ENCODE results near the gene SLC35E4.
"Not testable (repeated sequence)": the region's sequence is repeated elsewhere in the genome, so short reads cannot be mapped to it uniquely, and the experiment has no call there.

SLC35E4 gene

DNA sequence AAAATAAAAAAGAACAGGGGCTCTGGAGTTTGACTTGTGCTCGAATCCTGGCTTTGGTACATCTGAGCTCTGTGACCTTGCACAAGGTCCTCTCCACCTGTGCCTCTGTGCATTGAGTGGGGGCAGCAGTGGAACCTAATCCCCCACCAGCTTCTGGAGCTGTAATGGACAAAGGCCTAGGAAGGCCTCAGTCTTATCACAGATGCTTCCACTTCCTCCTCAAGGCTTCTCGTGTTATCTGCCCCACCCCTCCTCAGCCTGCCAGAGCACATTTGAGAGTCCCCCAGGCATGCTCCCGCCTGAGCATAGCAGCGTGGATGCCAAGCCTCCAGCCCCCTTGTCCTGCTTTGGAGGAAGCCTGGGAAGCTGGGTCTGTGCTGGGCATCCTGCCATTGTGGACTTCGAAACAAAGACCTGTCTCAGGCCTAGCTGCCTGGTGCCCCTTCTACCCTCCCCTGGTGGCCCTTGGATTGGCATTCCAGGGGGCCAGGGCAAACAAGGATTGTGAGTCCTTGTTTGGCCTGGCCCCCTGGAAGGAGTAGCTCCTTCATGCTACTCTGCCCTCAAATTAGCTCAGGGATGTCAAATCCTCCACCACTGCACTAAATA lies 15.0 kb downstream of the SLC35E4 start:
- no peak for DNase-seq (ENCODE audit: low read depth in 2 of 2)

DNA sequence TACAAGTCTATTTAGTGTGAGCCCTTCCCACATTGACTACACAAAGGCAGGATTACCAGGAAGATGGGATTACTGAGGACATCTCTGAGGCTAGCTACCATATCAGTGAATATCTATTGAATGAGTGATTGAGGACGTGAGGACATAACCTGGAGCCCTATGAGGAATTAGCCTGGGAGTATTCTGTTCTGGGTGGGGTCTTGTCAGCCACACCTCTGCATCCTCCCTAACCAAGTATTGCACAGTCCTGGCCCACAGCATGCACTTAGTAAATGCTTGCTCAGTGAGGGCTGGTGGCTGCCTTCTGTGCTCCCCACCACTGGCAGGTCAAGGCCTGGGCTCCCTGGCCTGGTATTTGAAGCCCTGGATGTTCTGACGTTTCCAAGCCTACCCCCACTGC lies 17.3 kb downstream of the SLC35E4 start:
- DNase-seq (ENCODE audit: low read depth in 2 of 2), result no peak

DNA sequence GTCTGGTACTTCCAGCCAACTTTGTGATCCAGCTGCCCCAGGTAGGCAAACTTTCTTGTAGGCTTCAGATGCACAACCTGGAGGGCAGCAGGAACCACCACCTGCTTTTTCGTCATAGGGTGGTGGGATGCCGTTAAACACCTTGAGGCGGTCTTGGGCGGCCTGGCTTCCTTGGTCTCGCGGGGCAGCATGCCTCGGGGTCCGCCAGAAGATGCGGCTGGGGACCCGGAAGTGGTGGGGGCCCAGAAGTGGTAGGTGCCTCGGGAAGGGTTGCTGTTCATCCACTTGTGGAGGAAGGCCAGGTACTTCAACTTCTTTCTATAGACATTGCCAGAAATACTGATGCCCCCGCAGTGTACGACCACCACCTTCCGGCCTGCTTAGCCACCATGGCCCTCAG lies 18.8 kb downstream of the SLC35E4 start:
- DNase-seq (ENCODE audit: low read depth in 2 of 2), result no peak

DNA sequence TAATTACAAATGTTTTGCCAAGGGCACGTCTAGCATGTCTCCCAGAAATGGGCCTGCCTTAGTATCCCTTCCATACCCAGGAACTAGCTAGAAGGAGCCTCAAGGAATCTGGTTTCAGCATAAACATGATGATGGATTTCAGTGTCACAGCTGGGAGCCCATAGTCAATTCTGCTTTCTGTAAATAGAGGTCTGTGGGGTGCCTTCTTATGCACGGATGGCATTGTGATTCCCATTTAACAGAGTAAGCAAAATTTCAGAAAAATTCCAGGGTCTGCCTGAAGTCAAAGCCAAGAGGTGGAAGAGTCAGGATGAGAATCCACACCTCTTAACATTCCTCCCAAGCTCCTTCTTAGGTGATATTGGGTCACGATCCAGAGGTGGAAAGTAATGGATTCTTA lies 20.0 kb downstream of the SLC35E4 start:
- no peak for DNase-seq (ENCODE audit: low read depth in 2 of 2)

DNA sequence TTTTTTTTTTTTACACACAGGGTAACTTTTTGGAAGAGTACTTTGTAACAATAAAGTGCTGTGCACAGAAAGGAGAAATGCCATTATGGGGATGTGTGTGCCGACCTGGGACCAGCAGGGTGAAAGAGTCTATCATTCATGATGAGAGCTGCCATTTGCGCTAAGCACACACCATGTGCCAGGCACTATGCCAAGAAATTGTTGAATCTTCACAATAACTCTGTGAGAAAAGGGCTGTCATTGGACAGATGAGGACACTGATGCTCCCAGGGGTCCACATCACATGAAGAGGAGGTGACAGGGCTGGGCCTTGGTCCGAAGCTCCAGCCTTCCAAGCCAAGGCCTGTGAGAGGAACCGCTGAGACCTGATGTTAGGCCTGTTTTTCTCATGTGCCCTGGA lies 26.5 kb downstream of the SLC35E4 start:
- no peak for DNase-seq (ENCODE audit: low read depth in 2 of 2)

DNA sequence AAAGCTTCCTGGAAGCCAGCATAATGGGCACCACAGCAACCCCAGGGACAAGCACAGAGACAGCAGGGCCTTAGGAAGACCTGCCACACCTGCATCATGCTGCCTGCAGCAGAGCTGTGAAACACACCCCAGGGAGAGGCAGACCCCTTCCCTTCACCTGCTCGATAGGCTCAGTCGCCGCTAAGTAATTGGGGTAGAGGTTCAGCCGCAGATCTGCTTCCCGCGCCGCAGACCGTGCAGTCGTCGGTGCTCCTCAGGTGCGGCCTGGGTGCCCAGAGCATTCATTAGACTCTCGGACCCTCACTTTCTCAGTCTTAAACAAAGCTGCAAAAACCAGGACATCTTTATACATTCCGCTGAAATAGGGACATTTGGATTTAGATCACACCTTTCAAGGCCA lies 29.2 kb downstream of the SLC35E4 start:
- no peak for DNase-seq (ENCODE audit: low read depth in 2 of 2)

DNA sequence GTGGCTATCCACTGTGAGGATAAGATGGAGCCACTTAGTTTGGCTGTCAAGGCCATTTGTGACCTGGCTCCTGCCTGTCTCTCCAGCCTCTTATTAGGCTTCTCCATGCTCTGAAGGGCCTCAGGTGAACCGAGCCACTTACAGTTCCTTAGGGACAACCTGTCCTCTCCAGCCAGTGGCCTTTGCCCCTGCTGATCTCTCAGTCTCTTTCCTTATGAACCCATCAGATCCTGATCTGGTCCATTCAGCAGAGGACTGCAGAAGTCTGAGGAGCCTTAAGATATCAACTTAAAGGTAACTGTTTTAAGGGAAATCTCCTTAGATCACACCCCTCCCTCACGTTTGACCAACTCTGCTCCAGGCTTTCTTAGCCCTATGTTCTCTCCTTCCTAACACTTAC lies 29.7 kb downstream of the SLC35E4 start:
- no peak for DNase-seq (ENCODE audit: low read depth in 2 of 2)

DNA sequence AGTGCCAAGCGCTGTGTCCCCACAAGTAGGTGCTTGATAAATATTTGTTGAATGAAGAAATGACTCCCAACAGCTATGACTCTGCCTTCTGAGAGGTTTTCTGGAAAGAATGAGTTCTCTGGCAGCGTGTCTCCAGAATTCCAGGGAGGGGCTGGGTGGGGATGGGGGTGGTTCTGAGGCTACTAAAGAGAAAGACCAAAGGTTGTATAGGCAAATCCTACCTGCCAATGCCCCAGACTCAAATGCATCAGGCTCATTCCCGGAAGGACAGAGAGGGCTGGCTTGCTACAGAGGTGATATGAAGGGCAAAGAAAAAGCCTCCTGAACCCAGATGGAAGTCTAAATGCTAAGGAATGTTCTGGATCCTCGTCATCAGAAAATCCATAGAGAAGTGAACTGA lies 30.2 kb downstream of the SLC35E4 start:
- DNase-seq (ENCODE audit: low read depth in 2 of 2), result no peak

DNA sequence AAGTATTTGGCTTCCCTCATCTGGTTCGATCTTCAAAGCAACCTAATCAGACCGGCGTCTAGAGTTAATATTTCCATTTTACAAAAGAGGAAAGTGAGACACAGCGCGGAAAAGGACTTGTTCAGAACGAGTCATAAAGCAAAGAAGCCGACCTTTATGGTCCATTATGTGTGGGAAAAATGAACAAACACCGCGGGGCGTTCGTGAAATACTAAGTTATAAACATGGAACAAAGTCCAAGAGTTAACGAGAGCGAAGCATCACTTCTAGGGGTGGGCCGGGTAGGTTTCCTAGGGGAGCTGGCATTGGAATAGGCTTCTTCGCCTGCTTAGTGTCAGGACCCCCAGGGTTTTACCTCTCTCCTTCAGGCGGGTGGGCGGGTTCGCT lies 31.5 kb downstream of the SLC35E4 start:
- peak in 1 of 2 donors; percentile 18 for DNase-seq (ENCODE audit: low read depth in 2 of 2)

DNA sequence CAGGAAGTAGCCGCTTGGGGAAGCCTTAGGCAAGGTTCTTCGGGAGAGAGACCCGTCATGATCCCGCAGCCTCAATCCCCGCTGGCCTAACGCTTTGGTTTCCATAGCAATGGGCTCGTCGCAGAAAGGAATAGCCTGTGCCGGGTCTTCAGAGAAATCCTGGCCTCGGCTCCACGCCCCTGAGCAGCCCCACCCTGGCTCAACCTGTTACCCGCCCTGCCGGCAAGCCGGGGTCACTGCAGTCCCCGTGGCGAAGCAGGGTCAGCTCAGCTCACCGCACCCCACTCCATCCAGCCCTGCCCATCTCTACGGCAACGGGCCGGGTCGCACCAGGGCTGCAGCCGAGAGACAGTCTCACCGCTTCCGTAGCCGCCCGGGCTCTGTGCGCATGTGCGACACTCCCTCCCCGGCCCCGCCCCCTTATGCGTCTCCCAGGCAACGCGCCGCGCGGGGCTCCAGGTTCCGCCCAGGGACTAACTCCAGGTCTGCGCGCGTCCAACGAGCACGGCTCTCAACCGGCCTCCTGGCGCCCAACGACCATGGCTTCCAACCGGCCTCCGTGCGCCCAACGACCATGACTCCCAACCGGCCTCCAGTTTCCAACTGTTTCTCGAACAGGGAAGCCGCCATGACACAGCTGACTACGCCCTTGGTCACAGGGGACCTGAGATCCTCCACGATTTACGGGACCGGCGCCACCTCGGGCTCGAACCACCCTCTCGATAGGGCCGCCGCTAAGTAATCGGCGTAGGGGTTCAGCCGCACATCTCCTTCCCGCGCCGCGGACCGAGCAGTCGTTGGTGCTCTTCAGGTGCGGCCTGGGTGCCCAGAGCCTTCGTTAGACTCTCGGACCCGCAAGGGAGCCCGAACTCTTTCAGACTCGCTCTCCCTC lies 32.2 kb downstream of the SLC35E4 start, which contains the start of gene DUSP18:
DUSP18 (minus strand) TSS at position 382 of the 892 bp plus-strand sequence. CDS start 3,872 bp downstream, outside the sequence.
- peak; percentile 93 to 95 for DNase-seq (ENCODE audit: low read depth in 2 of 2)

DNA sequence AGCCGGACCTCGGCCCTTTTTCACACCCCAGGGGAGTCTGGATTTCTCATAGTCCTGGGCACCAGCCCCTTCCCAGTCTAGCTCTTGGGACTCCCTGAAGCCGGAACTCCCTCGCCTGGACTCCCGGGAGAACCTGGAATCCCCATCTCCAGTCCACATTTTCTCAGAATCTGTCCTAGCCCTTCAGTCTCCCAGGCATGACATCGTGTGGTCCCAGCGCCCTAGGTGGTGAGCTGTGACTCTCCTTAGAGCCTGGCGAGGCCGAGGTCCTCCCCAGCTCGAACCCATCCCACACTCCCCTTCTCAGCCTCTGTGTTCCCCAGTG lies 32.8 kb downstream of the SLC35E4 start:
- DNase-seq (ENCODE audit: low read depth in 2 of 2), result no peak

DNA sequence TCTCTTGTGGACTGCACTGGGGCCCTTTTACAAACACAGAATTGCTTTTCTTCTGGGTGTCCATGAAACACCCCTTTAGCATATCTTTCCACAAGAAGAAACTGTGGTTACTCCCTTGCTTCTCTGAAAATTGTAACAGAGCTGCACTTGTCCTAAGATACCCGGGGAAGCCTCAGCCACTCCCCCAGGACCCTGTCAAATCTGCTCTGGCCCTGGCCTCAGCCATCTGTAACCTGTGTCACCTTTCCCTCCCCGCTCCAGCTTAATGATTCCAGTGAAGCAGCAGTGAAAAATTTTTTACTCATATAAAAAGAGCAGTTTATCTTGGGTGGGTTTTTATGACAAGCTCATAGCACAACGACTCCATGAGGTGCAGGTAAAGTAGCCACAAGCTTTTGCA lies 35.5 kb downstream of the SLC35E4 start:
- DNase-seq (ENCODE audit: low read depth in 2 of 2), result no peak

DNA sequence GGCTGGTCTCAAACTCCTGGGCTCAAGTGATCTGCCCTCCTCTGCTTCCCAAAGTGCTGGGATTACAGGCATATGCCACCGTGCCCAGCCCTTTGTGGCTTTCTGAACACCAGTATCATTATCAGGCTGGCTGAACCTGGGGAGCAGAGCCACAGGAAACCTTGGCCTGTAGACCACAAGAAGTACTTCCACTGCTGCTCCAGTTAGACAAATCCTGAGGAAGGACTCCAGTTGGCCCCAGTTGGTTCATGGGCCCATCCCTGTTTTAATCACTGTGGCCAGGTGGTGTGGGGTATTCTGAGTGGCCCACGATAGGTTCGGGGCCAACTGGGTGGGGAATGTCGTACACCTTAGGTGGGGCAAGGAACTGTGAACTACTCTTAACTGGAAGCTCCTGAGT lies 37.6 kb downstream of the SLC35E4 start:
- no peak for DNase-seq (ENCODE audit: low read depth in 2 of 2)

DNA sequence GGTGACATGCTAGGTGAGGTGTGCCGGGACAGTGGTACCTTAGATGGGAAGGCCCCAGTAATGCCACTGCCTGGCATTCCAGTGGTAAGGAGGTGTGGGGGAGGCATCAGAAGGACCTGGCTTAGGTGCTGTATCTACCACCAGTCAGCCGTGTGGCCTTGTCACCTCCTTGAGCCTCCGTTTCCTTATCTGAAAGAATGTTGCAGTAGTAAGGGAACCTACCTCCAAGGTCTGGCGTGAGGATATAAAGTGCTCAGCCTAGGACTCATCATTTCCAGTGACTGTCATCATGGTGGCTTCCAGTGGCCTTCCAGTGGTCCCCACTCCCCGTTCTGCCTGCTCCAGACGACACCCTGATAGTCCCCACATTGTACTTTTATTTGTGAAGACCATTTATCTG lies 38.9 kb downstream of the SLC35E4 start:
- no peak for DNase-seq (ENCODE audit: low read depth in 2 of 2)

DNA sequence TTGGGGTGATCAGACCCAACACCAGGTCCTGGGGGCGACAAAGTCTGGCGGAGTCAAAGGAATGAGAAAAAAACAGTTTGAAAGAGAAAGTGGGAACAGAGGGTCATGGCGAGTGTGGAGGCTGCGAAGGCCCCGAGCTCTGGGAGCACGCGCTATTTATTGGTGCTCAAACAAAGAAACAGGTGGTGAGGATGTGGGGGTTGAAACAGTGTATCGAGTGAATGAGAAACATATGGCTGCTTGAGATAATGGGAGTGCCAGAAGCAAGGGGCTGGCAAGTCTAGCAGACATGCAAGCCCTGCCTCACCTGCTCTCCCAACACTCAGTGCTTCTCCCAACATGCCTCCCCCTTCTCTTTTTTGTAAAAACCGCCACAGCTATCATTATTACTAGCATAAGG lies 39.9 kb downstream of the SLC35E4 start:
- no peak for DNase-seq (ENCODE audit: low read depth in 2 of 2)

DNA sequence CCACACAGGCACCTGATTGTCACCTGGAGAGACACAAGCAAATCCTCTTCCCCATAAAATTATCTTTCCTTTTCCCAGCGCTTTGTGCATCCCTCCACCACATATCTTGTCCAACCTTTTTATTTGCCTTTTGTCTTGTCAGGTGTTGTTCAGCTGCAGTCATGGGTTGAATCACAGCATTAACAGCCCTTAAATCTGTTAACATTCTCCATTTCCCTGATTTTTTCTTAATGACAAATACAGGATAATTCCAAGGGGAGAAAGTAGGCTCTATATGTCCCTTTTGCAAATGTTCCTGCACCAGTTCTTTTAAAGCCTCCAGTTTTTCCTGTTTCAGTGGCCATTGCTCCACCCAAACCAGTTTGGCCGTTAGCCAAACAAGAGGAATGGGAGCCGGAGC lies 41.0 kb downstream of the SLC35E4 start:
- DNase-seq (ENCODE audit: low read depth in 2 of 2), result not testable (repeated sequence)

DNA sequence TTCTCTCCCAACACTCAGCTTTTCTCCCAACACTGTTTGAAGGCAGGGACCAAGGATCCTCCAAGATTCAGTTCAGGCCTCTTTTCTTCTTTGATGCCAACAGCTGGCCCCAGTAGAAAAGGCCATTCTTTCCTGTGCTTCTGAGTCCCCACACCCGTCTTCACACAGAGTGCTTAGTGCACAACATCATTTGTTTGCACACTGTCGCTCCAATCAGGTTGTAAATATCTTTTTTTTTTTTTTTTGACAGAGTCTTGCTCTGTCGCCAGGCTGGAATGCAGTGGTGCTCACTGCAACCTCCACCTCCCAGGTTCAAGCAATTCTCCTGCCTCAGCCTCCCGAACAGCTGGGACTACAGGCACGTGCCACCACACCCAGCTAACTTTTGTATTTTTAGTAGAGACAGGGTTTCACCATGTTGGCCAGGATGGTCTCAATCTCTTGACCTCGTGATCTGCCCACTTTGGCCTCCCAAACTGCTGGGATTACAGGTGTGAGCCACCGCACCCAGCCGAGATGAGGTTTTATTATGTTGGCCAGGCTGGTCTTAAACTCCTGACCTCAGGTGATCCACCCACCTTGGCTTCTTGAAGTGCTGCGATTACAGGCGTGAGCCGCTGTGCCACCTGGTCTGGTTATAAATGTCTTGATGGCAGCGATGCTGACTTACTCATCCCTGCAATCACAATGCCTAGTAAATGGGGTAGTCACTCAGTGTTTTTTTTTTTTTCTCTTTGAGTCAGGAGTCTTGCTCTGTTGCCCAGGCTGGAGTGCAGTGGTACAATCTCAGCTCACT lies 44.5 kb downstream of the SLC35E4 start:
- DNase-seq (ENCODE audit: low read depth in 2 of 2), result not testable (repeated sequence)

DNA sequence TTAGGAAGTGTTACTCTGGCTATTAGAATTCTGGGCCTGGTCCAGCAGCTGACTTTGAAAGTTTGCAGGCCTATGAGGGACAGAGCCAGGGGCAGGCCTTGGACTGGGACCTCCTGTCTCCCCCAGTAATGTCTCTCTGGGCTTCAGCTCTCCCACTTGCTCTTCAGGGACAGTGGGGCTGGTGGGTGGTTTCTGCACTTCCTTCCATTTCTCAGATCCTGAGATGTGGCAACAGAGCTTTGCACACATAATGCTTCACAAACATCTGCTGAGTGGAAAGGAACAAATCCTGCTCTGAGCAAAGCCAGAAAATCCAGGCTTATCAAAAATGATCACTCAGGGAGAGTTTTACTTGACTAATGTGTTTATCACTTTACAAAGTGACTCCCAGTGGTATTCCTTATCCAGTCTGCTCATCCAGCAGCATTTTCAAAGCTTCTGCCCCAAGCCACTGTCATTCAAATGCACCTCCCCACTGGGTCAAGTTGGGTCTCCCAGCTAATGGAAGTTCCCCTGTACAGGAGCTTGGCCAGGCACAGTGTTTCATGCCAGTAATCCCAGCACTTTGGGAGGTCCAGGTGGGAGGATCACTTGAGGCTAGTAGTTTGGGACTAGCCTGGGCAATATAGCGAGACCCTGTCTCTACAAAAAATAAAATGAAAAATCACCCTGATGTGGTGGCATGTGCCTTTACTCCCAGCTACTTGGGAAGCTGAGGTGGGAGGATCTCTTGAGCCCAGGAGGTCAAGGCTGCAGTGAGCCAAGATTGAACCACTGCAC lies 45.6 kb downstream of the SLC35E4 start:
- no peak for DNase-seq (ENCODE audit: low read depth in 2 of 2)

DNA sequence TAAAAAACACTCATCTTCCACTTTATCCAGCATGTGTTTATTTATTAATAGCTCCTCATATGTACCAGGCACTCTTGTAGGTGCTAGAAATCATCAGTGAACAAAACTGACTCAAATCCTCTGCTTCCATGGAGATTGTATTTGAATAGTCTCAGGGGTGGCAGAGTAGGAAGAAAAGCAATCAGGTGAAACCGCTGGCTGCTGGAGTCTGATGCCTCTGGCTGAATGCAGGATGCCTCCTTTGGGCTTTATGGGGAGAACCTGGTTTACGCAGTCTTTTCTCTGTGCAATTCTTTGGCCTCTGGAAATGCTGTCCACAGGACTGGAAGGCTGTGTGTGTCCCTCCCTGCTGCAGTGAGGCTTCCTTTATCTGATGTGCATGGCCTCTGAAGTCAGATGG lies 46.2 kb downstream of the SLC35E4 start:
- no peak for DNase-seq (ENCODE audit: low read depth in 2 of 2)

DNA sequence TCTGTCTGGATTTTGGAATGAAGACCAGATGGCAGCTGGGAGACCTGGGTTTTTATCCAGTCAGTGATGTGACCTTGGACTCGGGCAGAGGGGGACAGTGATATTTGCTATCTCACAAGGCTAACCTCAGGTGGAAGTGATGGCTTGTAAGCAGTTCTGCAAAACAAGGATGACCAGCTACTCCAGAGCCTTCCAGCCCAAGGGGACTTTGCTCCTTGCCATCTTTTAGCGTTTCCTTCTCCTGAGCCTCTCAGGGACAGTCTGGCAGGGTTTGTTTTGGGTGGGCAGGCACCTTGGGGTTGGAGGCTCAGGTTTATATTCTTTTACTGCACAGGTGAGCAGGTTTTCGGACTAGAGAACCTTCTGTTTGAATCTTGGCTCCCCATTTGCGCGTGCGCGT lies 49.6 kb downstream of the SLC35E4 start:
- DNase-seq (ENCODE audit: low read depth in 2 of 2), result no peak

DNA sequence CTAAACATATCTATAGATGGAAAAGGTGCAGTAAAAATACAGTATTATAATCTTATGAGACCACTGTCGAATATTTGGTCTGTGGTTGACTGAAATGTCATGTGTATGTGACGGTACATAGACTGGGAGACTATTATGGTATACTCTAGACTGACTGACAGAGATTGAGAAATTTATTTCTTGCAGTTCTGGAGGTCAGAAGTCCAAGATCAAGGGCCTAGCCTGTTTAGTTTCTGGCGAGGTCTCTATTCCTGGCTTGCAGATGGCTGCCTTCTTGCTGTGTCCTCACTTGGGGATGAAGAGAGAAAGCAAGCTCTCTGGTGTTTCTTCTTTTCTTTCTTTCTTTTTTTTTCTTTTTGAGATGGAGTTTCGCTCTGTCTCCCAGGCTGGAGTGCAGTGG lies 51.8 kb downstream of the SLC35E4 start:
- no peak for DNase-seq (ENCODE audit: low read depth in 2 of 2)

DNA sequence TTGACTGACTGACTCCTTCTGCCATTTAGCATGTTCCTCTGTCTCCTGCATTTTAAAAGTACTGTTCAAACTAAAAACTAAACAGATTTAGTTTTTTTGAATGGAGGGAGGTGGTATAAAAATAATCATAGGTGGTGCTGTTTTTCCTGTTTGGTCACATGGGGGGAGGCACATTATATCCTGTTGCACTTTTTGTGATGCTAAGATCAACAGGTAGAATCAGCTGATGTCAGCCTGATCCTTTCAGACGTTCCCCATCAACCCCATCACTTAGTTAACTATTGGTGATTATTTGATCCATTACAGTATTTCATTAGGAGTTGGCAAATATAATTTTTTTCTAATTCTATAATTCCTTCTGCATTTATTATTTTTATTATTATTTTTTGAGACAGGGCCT lies 54.0 kb downstream of the SLC35E4 start:
- no peak for DNase-seq (ENCODE audit: low read depth in 2 of 2)
